ENCODE measurements around the gene VCL.
A peak's percentile ranks its signal among the peaks of the same experiment; 100 is the strongest.

The VCL gene

DNA sequence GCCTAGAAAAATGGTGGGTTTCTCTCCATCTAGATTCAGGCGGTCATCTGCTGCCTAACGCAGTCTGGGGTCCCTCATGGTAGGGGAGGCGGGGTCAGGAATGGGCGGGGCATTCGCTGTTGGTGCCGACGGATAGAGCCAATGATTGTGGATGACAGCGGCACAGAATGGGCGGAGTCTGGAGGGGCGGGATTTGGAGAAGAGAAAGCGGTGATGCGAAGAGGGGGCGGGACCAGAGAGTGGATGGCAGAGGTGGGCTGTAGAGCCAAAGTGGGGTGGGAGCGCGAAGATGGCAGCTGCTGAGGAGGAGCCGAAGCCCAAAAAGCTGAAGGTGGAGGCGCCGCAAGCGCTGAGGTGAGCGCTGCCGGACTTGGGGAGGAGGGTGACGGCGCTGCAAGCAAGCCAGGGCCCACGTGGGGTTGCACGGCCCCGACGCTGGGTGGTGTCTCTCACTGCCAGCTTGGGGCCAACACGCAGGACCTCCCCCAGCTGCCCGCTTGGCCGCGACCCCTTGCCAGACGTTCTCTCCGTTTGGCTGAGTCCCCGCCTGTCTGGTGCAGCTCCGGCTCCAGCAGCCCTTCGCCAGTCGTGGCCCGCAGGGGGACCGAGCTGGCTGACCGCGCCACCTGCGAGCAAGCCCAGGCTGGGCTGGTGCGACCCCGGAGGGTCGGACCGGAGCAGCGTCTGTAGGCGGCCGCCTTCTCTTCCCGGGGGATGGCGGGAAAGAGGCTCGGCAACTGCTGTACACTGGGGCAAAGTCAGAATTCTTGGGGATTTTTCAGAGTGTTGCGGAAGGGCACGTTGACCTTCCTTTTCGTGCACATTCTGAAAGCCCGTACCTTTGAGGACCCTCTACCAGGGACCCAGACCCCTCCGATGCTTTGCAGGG is 153.3 kb downstream of the VCL start, which contains the start of gene ADK:
Gene ADK (plus strand): TSS at position 232 of the 889 bp plus-strand sequence. CDS start 58 bp downstream, at position 290.
- peak; percentile 42 for TF ChIP-seq CTCF (IDR thresholded peaks at IDR 0.05; ENCODE audit: control insufficient read depth, insufficient read depth, low read depth, low read length, missing control alignments)
- peak; percentile 84 for DNase-seq (ENCODE audit: low read depth)
- H3K4me3 ChIP-seq (ENCODE audit: control insufficient read depth, low read depth, low read length) = peak within 1 kb of the TSS; percentile 72

GRCh38 chr10:74151879-74152722 is 154.2 kb downstream of the VCL start:
- no peak for TF ChIP-seq CTCF (IDR thresholded peaks at IDR 0.05; ENCODE audit: control insufficient read depth, insufficient read depth, low read depth, low read length, missing control alignments)
- peak overlapping the region; percentile 72 for H3K4me3 ChIP-seq (ENCODE audit: control insufficient read depth, low read depth, low read length)
- DNase-seq (ENCODE audit: low read depth) = no peak

- no peak for DNase-seq (ENCODE audit: low read depth)
- no peak overlapping the region for H3K4me3 ChIP-seq (ENCODE audit: control insufficient read depth, low read depth, low read length)
- TF ChIP-seq CTCF (IDR thresholded peaks at IDR 0.05; ENCODE audit: control insufficient read depth, insufficient read depth, low read depth, low read length, missing control alignments) = peak; percentile 55
These were observed 155.2 kb downstream of the VCL start for GRCh38 chr10:74153123-74153522.

DNA sequence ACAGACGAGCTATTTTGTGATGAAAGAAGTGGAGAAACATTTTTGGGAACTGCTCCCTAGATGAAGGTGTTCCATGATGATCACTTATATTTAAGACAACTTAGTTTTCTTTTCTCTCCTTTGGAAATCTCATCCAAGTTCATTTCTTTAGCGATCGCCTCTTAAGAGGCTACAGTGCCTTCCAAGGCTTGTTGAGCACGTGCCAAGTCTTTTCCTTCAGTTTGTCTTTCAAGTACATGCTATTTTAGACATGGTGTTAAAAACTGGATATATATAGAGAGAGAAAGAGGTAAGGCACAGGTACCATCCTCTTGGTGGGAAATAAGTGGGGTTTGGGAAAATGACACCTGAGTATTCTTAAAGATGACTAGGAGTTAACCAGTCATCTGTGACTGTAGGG is 155.8 kb downstream of the VCL start:
- no peak for TF ChIP-seq CTCF (IDR thresholded peaks at IDR 0.05; ENCODE audit: control insufficient read depth, insufficient read depth, low read depth, low read length, missing control alignments)
- no peak for DNase-seq (ENCODE audit: low read depth)
- H3K4me3 ChIP-seq (ENCODE audit: control insufficient read depth, low read depth, low read length) = no peak overlapping the region

DNA sequence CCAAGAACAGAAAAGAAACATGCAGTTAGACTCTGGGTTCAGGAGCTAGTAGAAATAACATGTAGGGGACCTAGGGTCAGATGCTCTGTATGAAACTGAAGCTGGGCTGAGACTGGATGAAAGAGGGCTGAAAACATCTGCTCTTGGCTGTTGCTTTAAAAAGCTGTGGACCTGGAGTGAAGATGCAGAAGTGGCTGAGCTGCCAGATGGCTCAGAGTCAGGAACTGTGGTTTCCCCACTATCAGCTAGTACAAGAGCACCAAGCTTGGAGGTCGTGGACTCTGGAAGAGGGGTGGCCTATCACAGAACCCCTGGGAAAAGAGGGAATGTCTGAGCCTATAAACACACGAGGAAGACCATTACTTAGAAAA is 159.0 kb downstream of the VCL start:
- no peak for DNase-seq (ENCODE audit: low read depth)

More for the DNA sequence above, 159.0 kb downstream of the VCL start:
- TF ChIP-seq CTCF (IDR thresholded peaks at IDR 0.05; ENCODE audit: control insufficient read depth, insufficient read depth, low read depth, low read length, missing control alignments) = no peak
- no peak overlapping the region for H3K4me3 ChIP-seq (ENCODE audit: control insufficient read depth, low read depth, low read length)
